ENCODE measurements around the gene HEMGN. TPM values are rescaled to one million over a fixed set of nuclear protein-coding genes. Genes with fewer than 3 reads are reported as not detected.

Gene HEMGN, protein sequence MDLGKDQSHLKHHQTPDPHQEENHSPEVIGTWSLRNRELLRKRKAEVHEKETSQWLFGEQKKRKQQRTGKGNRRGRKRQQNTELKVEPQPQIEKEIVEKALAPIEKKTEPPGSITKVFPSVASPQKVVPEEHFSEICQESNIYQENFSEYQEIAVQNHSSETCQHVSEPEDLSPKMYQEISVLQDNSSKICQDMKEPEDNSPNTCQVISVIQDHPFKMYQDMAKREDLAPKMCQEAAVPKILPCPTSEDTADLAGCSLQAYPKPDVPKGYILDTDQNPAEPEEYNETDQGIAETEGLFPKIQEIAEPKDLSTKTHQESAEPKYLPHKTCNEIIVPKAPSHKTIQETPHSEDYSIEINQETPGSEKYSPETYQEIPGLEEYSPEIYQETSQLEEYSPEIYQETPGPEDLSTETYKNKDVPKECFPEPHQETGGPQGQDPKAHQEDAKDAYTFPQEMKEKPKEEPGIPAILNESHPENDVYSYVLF
- not detected in 5 replicates for total RNA-seq (2022; extraction: Qiagen RNA extraction)

DNA sequence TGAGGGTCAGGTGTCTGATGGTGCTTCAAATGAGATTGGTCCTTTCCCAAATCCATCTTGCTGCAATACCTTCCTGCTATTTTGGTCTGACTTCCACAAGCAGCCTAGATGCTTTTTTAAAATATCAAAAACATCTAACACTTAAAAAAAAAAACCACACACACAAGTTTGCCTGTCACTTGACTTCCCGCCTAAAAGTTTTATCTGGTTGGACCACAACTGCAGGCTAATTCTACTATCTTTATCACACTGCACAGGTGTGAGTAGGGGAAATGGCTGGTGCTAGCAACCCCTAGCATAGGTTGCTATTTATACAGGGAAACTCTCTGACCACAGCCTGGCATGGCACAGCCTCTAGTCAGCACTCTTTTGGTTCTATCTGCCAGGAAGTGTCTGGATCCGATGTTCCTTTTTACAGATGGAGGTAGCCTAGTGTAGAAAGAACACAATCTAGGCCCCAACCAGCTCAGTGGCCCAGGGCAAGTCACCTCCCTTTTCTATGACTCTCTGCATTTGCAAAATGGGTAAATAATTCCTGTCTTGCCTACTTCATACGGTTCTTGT lies at the start of gene HEMGN:
HEMGN (minus strand) TSS at position 92 of the 564 bp plus-strand sequence; CDS start at position 56, 36 bp downstream.

DNA sequence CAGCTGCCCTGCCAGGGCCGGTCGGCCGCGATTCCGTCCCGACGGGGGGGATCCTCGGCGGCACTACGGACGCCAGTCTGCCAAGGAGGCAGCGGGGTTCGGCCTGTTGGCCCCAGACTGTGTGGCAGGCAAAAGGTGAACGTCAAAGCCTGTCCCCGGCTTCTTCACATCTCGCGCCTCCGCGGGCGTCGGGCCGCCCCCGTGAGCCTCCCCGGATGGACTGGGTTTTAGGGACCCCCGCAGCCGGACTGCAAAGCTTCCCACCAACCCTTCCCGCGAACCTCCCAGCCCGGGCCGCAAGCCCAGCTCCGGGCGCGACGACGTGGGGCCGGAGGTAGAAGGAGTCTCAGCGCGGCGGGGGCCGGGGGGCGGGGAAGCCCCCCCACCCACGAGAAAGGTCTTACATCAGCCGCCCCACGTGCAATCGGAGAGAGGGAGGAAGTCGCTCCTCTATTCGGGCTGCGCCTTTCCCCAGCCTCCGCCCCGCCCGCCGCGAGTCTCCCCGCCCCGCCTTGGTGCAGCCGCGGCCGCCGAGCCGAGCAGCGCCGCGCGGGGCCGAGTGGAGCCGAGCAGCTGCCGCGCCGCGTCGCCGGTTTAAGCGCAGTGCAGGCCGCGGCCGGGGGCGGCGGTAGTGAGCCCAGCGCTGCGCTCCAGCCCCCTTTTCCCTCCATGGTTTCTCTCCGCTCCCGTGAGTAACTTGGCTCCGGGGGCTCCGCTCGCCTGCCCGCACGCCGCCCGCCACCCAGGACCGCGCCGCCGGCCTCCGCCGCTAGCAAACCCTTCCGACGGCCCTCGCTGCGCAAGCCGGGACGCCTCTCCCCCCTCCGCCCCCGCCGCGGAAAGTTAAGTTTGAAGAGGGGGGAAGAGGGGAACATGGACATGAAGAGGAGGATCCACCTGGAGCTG lies 45.0 kb upstream of the HEMGN start, which contains the start of gene ANP32B:
ANP32B (plus strand) TSS at position 659 of the 906 bp plus-strand sequence; CDS start at position 874, 215 bp downstream.

DNA sequence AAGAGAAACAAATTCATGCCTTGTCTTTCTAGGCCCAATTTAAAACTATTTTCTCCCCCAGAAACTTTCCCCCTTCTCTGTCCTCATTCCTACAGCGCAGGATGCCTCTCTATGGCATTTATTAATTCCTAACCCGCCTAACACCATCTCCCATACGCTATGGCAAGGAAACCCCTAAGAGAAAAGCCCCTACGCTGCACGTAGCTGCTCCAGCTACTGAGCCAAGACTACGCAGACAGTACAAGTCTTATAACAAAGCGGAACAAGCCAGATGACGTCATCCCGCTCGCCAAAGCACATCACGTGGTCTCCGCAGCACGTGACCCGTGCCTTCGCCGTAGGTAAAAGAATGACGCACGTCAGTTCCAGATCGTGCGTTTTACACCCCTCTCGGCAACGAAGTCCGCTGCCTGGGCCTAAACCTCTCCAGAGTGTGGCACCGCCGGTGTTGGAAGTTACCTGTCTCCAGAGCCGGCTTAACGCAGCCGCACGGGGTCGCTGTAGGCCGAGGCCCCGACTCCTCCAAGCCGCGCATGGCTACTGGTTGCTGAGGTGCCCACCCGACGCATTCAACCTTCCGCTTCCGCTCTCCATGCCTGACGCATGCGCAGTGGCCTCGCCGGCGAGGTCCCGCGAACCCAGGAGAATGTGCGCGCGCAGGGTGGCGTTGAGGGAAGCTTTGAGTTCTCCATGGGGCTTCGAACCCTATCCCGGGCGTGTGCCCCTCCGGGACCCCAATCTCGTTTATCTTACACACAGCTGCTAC lies 15.8 kb downstream of the HEMGN start, which contains the start of gene TRMO:
TRMO (minus strand) TSS at position 542 of the 766 bp plus-strand sequence; CDS start at position 535, 7 bp downstream.

Other genes with a start within 250 kb of the HEMGN start
- 13.0 to 15.2 TPM (median 13.6 TPM) in 5 replicates for gene XPA, start 240.8 kb downstream of the HEMGN start, total RNA-seq (2022; extraction: Qiagen RNA extraction)
- gene FOXE1, start 84.9 kb downstream of the HEMGN start, total RNA-seq (2022; extraction: Qiagen RNA extraction): 2.8 to 3.9 TPM (median 3.6 TPM) in 5 replicates
- gene TRMO, start 15.7 kb downstream of the HEMGN start, total RNA-seq (2022; extraction: Qiagen RNA extraction): 10.7 to 13.8 TPM (median 12.1 TPM) in 5 replicates
- gene ANP32B, start 45.2 kb upstream of the HEMGN start, total RNA-seq (2022; extraction: Qiagen RNA extraction): 284 to 322 TPM (median 295 TPM) in 5 replicates
- gene NANS, start 118.6 kb upstream of the HEMGN start, total RNA-seq (2022; extraction: Qiagen RNA extraction): 61.2 to 75.0 TPM (median 72.7 TPM) in 5 replicates
- 11.6 to 15.0 TPM (median 12.8 TPM) in 5 replicates for gene TRIM14, start 181.1 kb upstream of the HEMGN start, total RNA-seq (2022; extraction: Qiagen RNA extraction)

All from A549 treated with AZD2906 at 1 μM for 4 hours (cell line).